NCI-H446 treated with DMSO at 0.1 percent for 48 hours (cell line): ENCODE results near the gene SESN1.
"Not testable (repeated sequence)": the region's sequence is repeated elsewhere in the genome, so short reads cannot be mapped to it uniquely, and the experiment has no call there.

Experiments
- DNase-seq: peaks from one replicate; lab custom pipeline; 2025; lab: John Stamatoyannopoulos, UW

The SESN1 gene

DNA sequence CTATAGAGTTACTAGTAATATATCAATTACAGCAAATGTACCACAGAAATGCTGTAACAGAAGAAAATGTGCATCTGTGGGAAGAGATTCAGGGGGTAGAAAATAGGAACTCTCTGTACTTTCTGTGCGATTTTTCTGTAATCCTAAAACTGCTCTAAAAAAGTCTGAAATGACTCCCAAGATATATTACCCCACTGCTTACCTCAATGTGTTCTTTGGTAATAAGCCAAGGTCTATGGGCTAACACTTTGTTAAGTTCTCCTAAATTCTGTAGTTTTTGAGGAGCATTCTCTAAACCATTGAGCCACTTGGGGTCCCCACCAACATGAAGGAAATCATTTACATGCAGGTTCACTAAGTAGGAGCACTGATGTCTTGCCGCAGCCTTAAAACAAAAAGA, 94.4 kb downstream of the SESN1 start:
- no peak for DNase-seq

DNA sequence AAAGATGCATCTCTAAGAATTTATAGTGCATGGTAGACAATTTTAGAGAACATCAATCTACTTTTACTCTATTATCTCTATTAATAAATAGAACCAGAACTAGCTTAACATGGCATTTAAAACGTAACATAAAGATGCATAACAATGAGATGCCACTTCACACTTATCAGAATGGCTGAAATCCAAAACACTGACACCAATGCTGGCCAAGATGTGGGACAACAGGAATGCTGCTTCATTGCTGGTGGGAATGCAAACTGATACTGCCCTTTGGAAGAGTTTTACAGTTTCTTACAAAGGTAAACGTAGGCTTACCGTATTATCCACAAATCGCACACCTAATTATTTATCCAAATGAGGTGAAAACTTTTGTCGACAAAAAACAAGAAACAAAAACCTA, 95.2 kb downstream of the SESN1 start:
- DNase-seq, result no peak

DNA sequence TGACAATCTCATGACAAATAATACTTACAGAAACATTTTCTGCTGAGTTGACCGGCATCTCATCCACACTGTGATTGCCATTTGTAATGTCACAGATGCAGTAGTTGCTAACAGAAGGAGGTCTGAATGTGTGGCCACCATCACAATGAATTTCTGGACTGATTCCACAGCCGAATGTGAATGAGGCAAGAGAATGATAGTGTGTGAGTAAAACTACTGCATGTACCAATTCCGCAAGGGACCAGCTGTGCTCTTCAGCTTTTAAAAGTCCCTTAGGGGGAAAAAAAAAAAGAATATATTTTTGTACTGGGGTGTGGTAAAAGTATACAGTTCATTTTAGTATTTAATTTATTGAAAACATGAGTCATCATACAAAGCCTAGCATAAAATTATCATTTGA, 96.2 kb downstream of the SESN1 start:
- DNase-seq, result no peak

DNA sequence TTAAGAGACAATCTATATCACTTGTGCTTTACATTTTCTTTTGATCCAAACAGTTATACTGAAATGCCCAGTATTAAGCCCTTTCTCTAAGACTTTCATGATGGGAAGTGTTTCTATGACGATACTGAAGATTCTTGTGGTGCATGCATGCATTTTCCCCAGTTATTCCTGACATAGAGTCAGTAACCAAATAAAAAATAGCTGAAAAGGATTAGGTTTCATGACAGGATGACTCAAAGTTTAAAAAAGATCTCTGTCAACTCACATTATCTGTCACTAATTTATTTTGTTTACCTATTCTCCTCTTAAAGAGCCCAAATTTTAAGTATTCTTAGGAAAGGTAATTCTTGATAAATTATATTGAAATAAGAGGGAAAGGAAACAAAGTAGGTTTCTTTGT, 98.4 kb downstream of the SESN1 start:
- no peak for DNase-seq

DNA sequence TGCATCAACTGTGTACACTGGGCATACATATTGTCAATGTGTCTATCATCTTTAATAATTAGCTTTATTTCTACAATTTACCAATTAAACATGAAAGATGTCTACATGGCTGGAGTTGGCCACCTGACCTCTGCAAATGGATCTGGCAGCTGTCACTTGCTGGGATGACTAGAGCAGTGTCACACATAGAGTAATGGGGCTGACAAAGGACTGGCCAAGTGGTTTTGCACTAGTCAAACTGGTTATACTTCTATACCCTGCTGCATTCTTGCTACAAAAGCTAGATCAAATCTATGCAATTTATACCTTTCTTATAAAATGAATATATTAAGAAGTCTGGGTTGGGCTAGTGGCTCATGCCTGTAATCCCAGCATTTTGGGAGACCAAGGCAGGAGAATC, 99.3 kb downstream of the SESN1 start:
- no peak for DNase-seq

DNA sequence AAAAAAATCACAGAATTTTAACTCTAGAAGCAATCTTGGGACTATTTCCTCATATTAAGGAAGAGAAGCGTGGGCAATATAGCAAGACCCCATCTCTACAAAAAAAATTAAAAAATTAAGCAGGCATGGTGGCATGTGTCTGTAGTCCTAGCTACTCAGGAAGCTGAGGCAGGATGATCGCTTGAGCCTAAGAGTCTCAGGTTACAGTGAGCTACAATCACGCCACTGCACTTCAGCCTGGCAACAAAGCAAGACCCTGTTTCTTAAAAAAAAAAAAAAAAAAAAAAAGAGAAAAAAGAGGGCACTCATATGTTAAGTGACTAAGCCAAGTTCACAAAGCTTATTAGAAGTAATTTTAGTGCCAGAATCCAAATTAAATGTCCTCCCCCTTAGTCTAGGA, 100.8 kb downstream of the SESN1 start:
- no peak for DNase-seq

DNA sequence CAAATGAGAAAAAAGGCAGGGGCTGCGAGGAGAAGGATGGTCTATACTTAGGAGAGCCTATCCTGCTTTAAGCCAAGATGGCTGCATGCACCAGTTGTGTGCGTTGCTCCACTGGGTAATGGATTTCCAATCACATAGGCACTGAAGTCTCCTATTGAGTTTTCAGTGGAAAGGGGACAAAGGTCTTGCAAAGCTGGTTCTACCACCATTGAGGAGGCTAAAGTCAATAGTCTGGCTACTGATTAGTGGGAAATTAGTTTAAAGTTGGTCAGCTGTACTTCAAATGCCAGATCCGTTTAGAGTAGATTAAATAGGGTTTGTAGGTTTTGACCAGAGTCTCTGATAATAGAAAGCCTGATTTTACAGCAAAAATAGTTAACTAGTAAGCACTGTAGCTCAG, 104.9 kb downstream of the SESN1 start:
- DNase-seq, result no peak

DNA sequence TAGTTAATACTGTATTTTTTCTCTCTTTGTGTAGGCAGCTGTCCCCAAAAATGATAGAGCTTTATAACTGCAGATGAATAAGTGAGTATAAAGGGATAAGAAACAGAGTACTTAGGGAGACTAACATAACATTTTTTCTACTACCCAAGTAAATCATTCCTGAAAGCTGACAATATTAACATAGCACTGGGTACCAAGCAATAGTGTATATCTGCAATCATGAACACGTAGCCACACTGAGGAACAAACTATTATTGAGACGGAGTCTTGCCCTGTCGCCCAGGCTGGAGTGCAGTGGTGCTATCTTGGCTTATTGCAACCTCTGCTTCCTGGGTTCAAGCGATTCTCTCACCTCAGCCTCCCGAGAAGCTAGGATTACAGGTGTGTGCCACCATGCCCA, 105.9 kb downstream of the SESN1 start:
- no peak for DNase-seq

DNA sequence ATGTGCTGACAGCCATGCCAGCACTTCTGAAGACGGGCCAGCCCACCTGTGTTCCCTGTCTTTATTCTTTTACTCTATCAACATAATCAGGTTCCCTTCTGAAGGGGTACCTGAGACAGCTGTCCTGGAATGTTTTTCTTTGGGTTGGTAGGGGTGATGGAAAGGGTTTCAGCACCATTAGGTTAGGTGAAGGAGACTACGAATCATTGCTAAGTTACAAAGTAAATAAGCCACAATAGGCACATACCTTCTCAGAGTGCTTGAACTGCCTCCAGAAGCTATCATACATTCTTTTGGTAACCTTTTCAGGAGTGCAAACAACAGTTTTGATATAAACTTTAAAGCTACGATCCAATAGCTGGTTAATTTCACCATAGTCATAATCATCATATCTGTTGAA, 106.3 kb downstream of the SESN1 start:
- no peak for DNase-seq

DNA sequence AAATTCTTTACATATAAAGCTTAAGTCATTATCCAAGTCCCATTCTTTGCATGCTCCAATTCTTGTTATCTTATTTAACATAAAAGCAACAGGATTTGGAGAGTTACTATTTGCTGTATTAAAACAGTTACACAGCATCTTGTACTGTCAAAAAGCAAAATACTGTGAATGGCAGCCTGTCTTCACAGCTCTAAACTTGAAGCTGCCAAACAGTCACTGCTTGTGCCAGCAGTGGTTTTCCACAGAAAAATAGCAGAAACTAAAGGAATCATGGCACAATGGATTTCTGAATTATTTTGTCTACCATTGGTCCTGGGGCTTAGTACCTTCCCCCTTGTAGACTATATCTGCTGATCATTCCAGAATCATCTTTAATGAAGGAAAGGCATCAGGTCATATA, 107.5 kb downstream of the SESN1 start:
- no peak for DNase-seq

DNA sequence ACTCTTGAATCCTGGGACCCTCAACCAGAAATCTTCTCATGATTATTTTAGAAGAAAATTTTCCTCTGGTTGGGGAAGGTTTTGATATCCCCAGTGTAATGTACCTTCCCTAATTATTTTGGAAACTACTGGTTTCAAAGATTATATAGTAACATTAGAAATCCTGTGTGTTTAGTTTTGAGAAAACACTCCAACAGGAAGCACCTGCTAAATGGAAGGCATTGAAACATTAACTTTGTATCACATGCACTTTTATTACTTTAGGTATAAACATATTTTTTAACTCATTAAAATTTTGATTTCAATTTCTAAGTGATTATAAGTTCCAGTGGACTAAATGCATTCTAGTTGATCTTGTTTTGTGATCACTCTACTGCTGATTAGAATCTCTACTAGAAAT, 109.3 kb downstream of the SESN1 start:
- no peak for DNase-seq

DNA sequence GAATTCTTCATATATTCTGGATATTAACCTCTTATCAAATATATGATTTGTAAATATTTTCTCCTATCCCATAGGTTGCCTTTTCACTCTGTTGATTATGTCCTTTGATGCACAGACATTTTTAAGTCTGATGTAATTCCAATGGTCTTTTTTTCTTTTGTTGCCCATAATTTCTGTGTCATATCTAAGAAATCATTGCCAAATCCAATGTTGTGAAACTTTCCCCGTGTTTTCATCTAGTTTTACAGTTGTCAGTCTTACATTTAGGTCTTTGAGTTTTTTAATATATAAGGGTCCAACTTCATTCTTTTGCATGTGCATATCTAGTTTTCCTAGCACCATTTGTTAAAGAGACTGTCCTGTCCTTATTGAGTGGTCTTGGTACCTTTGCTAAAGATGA, 111.5 kb downstream of the SESN1 start:
- no peak for DNase-seq

DNA sequence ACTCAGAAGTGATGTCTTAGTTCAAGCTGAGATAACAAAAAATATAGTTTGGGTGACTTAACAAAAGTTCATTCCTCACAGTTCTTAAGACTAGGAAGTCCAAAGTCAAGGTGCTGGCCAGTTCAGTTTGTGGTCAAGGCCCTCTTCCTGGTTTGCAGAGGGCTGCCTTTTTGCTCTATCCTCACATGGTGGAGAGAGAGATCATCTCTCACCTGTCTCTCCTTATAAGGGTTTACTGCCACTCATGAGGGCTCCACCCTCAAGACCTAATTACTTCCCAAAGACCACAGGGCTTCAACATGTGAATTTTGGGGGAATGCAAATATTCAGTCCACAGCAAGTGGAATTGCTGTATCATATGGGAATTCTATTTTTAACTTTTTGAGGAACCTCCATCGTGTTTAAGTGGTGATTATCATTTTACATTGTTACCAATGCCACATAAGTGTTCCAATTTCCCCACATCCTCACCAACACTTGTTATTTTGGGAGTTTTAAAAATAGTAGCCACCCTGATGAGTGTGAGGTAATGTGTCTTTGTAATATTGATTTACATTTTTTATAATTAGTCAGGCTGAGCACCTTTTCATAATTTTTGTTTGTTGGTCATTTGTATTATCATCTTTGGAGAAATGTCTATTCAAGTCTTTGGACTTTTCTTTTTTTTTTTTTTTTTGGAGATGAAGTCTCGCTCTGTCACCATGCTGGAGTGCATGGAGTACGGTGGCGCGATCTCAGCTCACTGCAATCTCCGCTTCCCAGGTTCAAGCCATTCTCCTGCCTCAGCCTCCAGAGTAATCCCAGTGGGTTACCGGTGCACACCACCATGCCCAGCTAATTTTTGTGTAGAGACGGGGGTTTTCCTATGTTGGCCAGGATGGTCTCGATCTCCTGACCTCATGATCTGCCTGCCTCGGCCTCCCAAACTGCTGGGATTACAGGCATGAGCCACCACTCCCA, 112.2 kb downstream of the SESN1 start:
- DNase-seq, result no peak

DNA sequence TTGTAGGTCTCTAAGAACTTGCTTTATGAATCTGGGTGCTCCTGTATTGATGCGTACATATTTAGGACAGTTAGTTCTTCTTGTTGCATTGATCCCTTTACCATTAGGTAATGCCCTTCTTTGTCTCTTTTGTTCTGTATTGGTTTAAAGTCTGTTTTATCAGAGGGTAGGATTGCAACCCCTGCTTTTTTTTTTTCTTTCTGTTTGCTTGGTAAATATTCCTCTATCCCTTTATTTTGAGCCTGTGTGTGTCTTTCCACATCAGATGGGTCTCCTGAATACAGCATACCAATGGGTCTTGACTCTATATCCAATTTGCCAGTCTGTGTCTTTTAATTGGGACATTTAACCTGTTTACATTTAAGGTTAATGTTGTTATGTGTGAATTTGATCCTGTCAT, 116.0 kb downstream of the SESN1 start:
- not testable (repeated sequence) for DNase-seq

DNA sequence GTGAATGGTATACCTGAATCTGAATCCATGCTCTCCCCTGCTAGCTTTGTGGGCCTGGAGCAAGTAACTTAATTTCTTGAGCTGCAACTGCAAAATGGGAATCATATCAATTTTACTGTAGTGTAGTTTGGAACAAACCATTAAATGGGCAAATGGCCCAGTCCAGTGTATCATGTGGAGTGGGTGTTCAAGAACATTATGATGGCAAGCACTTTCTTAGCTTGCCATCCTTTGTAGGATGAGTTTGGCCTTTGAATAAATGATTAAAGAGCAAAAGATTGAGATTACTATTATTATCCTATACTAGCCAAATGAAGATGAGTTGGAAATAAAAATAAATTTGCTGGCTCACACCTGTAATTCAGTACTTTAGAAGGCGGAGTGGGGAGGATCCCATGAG, 120.4 kb downstream of the SESN1 start:
- no peak for DNase-seq

DNA sequence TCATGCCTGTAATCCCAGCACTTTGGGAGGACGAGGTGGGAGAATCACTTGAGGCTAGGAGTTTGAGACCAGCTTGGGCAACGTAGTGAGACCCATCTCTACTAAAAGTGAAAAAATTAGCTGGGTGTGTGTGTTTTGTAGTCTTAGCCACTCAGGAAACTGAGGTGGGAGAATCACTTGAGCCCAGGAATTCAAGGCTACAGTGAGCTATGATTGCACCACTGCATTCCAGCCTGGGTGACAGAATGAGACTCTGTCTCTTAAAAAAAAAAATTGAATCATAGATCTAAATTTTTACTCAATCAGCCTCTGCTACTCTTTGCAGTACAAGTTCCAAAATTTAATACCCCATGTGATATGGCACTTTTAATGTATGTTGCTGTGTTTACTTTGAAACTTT, 124.9 kb downstream of the SESN1 start:
- no peak for DNase-seq

DNA sequence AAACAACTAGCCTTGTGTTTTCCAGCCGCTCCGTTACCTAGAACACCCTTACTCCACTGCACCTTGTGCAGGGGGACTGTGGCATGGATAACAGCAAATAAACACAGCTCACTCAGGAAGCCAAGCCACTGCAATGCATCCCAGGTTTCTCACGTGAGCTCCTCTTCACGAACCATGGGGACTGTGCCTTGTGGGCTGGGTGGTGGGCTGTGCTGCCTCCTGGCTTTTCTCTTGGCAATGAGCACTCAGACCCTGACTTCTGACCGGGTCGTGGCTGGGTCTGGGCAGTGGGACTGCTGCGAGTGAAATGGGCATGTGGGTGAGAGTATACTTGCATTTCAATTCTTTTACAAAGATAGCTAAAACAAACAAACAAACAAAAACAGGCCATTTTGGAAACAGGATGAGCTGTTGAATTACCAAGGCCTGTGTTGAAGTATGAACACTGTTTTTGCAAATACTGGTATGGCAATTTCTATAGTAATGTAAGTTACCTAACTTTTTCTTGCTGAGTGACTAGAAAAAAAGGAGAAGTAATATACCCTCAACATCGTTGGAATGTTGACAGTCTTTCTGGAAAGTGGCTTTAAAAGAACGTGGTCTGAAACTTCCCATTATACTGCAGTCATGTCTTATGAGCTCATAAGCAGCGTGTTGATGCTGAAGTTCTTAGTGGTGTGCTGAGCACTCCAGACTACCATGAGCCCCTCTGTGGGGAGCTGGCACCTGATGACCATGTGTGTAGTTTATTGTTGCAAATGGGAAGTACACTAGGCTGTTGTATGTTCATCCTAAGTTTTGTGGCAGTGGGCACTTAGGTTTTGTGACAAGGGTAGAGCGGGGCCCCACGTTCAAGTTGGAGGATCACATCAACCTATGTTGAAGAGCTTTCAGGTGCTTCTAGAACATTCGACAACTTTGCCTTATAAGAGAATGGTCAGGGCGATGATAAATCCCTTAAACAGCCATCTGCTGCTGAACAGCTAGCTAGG, 126.0 kb downstream of the SESN1 start:
- no peak for DNase-seq

DNA sequence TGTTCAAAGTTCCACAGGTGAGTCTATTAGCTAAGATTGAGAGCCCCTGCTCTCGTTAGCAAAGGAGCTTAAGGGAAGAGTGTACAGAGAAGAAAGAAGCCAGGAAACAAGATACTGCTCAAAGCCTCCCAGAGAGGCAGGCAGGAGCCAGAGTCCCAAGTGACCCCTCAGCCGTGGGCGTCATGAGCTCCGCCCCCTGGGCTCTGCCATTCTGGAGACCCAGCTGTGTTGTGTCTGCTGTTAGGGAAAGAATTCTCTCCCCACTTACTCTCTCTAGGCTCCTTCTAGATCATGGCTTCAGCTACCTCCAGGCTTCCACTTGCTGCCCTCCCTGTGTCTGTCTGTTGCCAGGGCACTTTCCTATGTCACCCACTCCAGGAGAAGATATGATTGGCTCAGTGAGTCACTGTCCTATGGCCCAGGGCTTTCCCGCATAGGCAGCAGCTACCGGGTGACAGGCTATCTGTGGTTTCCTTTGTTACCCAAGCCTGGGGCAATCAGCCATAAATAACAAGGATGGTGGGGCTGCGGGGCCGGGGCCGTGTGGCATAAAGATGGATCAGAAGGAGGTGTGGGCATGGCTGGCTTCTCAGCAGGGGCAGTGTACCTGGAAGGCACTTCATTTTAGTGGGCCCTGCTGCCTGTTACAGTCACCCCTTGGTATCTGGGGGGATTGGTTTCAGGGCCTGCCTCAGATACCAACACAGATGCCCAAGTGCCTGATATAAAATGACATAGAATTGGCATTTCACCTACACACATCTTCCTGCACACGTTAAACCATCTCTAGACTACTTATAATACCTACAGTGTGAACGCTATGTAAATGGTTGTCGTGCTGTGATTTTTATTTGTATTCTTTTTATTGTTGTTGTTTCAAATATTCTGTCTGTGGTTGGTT, 127.5 kb downstream of the SESN1 start:
- no peak for DNase-seq

DNA sequence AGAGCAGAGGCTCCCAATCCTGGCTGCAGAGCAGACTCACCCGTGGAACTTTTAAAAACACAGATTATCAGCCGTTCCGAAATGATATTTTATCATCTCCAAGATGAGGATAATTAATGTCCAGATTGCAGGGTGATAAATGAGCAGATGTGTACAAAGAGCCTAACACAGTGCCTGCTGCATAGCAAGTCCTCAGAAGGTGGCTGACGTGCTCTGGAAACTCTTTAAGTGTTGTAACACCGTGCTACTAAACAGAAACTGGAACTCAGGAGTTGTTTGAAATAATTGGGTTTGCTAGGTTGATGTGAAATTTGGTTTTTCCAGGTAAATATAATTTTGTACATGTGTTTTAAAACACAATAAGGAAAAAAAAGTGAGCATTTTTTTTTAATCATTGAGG, 128.4 kb downstream of the SESN1 start:
- no peak for DNase-seq

DNA sequence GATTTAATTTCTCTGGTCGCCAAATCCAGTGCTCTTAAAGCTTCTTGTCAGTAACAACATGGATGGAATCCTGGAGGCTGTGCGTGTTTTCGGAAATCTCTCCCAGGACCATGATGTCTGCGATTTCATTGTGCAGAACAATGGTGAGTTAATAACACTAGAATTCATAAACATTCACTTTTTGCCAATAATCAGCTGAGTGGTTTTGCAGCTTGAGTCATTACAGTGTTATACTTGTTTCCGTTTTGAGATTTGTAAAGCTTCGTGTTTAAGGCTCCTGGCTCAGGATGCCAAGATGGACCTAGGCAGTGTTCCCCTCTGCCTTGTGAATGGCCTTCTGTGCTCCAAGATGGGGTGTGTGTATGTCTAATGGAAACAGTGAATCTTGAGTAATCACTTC, 132.7 kb downstream of the SESN1 start:
- DNase-seq, result no peak

DNA sequence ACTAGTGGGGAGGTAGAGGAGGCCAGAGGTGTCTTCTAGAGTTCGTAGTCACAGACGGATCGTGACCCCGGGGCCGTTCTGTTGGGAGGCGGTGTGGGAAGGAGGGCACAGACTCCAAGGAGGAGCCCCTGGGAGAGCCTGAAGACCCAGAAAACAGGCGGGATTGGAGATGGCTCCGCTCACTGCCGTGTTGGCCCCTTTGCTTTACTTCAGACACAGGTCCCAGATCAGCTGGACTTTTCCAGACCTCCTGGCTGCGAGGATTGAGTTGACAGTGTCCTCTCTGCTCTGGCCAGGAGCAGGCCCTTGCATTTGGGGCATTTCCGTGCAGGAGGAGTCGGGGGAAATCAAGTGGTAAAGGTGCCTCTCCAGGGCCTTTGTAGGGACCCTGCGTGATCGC, 133.6 kb downstream of the SESN1 start:
- no peak for DNase-seq

DNA sequence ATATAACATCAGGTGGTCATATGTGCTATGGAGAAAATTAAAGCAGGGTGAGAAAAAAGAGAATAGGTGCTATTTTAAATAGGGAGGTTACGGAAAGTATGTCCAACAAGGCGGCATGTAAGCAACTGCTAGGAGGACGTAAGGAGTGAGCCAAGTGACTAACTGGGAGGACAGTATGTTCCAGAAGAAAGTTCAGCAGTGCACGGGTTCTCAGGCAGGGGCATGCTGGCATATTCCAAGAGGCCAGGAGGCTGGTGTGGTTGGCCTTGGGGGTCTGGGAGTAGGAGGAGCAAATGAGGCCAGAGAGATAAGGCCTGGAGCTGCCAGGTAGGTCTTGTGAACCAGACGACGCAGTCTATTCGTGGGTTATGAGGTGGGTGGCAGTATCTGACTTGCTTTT, 134.0 kb downstream of the SESN1 start:
- DNase-seq, result no peak
